DND-41 (cell line): ENCODE measurements around the gene ZFP62.

Experiments used
- CTCF ChIP-seq: IDR thresholded peaks from 2 replicates; pipeline ENCODE4 v1.5.1; 2012; ENCODE audit warnings: borderline replicate concordance, low read length, moderate library complexity, mild to moderate bottlenecking; ENCODE audit not compliant: poor library complexity, severe bottlenecking; ENCODE audit errors: extremely low read depth
- EZH2 ChIP-seq: IDR thresholded peaks from 3 replicates; pipeline ENCODE4 v1.6.1; 2012; ENCODE audit warnings: borderline replicate concordance, low read depth, mild to moderate bottlenecking, moderate library complexity, low read length, inconsistent platforms; ENCODE audit not compliant: severe bottlenecking

DNA sequence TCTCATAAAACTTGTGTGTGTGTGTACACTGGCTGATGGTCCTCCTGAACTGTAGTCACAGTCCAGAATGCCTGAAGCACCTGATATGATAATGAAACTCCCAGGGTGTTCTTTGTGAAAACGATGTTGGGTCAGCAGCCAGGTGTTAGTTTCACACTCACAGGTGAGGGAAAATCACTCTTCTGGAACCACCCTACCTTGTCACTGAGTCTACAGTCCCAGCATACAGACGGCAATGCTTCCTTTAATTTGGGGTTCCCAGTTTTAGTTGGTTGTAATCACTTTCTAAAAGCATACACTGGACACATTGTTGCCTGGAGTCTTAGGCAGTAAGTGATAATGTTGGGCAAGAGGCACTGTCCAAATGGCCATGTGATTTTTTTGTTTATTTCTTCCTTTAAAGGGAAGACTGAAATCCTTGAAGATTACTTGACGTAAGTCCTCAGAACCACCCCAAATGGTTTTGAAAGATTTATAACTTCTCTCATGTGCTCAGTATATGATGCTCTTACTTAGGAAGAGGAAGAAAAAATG lies 40.2 kb downstream of the ZFP62 start:
- TF ChIP-seq CTCF (no peak), EZH2 (no peak)
